Measurements from ENCODE around the gene TRIM62.

Gene TRIM62

GRCh38 chr1:33152685-33153432 is 29.0 kb downstream of the TRIM62 start:
- no peaks in the 10 kb centered on the region for H3K36me3 ChIP-seq (ENCODE audit: control insufficient read depth in 1 of 2, insufficient read depth in 2 of 2, low read length in 2 of 2)
- H3K79me2 ChIP-seq (ENCODE audit: control insufficient read depth, insufficient read depth, low read length, poor library complexity) = no peaks in the 10 kb centered on the region
- H2BK12ac ChIP-seq (ENCODE audit: low read length) = no peak overlapping the region
- no CpG with 5 or more reads among the region's 2 CpGs for WGBS (ENCODE audit: extremely low coverage, insufficient coverage, insufficient read length)
- no peaks in the 10 kb centered on the region for H3K79me1 ChIP-seq (ENCODE audit: low read length)
- no peak overlapping the region for H4K91ac ChIP-seq (ENCODE audit: low read depth, low read length)
- H3K27me3 ChIP-seq (ENCODE audit: insufficient read depth, low read length) = no peaks in the 10 kb centered on the region
- no peaks in the 10 kb centered on the region for H3K9me3 ChIP-seq (ENCODE audit: insufficient read depth, low read depth, low read length)
- H3K23ac ChIP-seq (ENCODE audit: low read length) = no peak overlapping the region
- H3K4me2 ChIP-seq (ENCODE audit: low read length) = no peak overlapping the region
- no peak overlapping the region for H3K4ac ChIP-seq (ENCODE audit: low read depth, low read length)
- H4K8ac ChIP-seq (ENCODE audit: low read depth, low read length) = no peak overlapping the region
- no peak overlapping the region for H2AK5ac ChIP-seq (ENCODE audit: low read length)
- H3K4me1 ChIP-seq (ENCODE audit: control insufficient read depth in 1 of 2, insufficient read depth in 2 of 2, low read length in 2 of 2) = peaks cover 18 to 25% of the 10 kb centered on the region in 2 experiments
- no peak for DNase-seq
- H2BK5ac ChIP-seq (ENCODE audit: low read depth, low read length, poor library complexity) = no peak overlapping the region
- no peak overlapping the region for H3K18ac ChIP-seq (ENCODE audit: low read length)
- H3K27ac ChIP-seq (ENCODE audit: low read depth, low read length) = no peak overlapping the region
- H3K9ac ChIP-seq (ENCODE audit: low read length) = no peak overlapping the region
- no peak overlapping the region for H2BK120ac ChIP-seq (ENCODE audit: insufficient read depth, low read length, poor library complexity)
- no peak overlapping the region for H3K14ac ChIP-seq (ENCODE audit: low read length)
- no peak overlapping the region for H4K12ac ChIP-seq (ENCODE audit: low read depth, low read length)
- H2AFZ ChIP-seq (ENCODE audit: insufficient read depth, low read length, poor library complexity) = no peak overlapping the region
- no peak overlapping the region for H3K4me3 ChIP-seq (ENCODE audit: low read depth, low read length)

- no peak overlapping the region for H4K91ac ChIP-seq (ENCODE audit: low read depth, low read length)
- H3K18ac ChIP-seq (ENCODE audit: low read length) = no peak overlapping the region
- H3K4me1 ChIP-seq (ENCODE audit: control insufficient read depth in 1 of 2, insufficient read depth in 2 of 2, low read length in 2 of 2) = peaks cover 18 to 25% of the 10 kb centered on the region in 2 experiments
- no peak overlapping the region for H4K12ac ChIP-seq (ENCODE audit: low read depth, low read length)
- H2AFZ ChIP-seq (ENCODE audit: insufficient read depth, low read length, poor library complexity) = no peak overlapping the region
- H3K79me1 ChIP-seq (ENCODE audit: low read length) = no peaks in the 10 kb centered on the region
- peaks cover 8 to 11% of the 10 kb centered on the region in 2 experiments for H3K36me3 ChIP-seq (ENCODE audit: control insufficient read depth in 1 of 2, insufficient read depth in 2 of 2, low read length in 2 of 2)
- H3K4ac ChIP-seq (ENCODE audit: low read depth, low read length) = no peak overlapping the region
- H3K9me3 ChIP-seq (ENCODE audit: insufficient read depth, low read depth, low read length) = no peaks in the 10 kb centered on the region
- no peak overlapping the region for H2BK5ac ChIP-seq (ENCODE audit: low read depth, low read length, poor library complexity)
- H3K23ac ChIP-seq (ENCODE audit: low read length) = no peak overlapping the region
- H3K9ac ChIP-seq (ENCODE audit: low read length) = no peak overlapping the region
- H2AK5ac ChIP-seq (ENCODE audit: low read length) = no peak overlapping the region
- WGBS (ENCODE audit: extremely low coverage, insufficient coverage, insufficient read length) = no CpG with 5 or more reads among the region's 7 CpGs
- H2BK12ac ChIP-seq (ENCODE audit: low read length) = peak overlapping the region; percentile 4
- no peak overlapping the region for H2BK120ac ChIP-seq (ENCODE audit: insufficient read depth, low read length, poor library complexity)
- H3K4me2 ChIP-seq (ENCODE audit: low read length) = no peak overlapping the region
- no peak overlapping the region for H3K4me3 ChIP-seq (ENCODE audit: low read depth, low read length)
- DNase-seq = no peak
- no peak overlapping the region for H3K14ac ChIP-seq (ENCODE audit: low read length)
- H4K8ac ChIP-seq (ENCODE audit: low read depth, low read length) = no peak overlapping the region
- no peak overlapping the region for H3K27ac ChIP-seq (ENCODE audit: low read depth, low read length)
- H3K27me3 ChIP-seq (ENCODE audit: insufficient read depth, low read length) = no peaks in the 10 kb centered on the region
- H3K79me2 ChIP-seq (ENCODE audit: control insufficient read depth, insufficient read depth, low read length, poor library complexity) = no peaks in the 10 kb centered on the region
These were observed 30.7 kb downstream of the TRIM62 start for GRCh38 chr1:33151116-33151515.

- no peak overlapping the region for H3K14ac ChIP-seq (ENCODE audit: low read length)
- no peak overlapping the region for H4K12ac ChIP-seq (ENCODE audit: low read depth, low read length)
- no peak overlapping the region for H3K4me3 ChIP-seq (ENCODE audit: low read depth, low read length)
- peaks cover 18 to 25% of the 10 kb centered on the region in 2 experiments for H3K4me1 ChIP-seq (ENCODE audit: control insufficient read depth in 1 of 2, insufficient read depth in 2 of 2, low read length in 2 of 2)
- peaks cover 8 to 11% of the 10 kb centered on the region in 2 experiments for H3K36me3 ChIP-seq (ENCODE audit: control insufficient read depth in 1 of 2, insufficient read depth in 2 of 2, low read length in 2 of 2)
- no peak overlapping the region for H2BK12ac ChIP-seq (ENCODE audit: low read length)
- no peak overlapping the region for H3K27ac ChIP-seq (ENCODE audit: low read depth, low read length)
- no peaks in the 10 kb centered on the region for H3K9me3 ChIP-seq (ENCODE audit: insufficient read depth, low read depth, low read length)
- WGBS (ENCODE audit: extremely low coverage, insufficient coverage, insufficient read length) = no CpG with 5 or more reads among the region's 4 CpGs
- H4K8ac ChIP-seq (ENCODE audit: low read depth, low read length) = no peak overlapping the region
- H2AFZ ChIP-seq (ENCODE audit: insufficient read depth, low read length, poor library complexity) = no peak overlapping the region
- no peaks in the 10 kb centered on the region for H3K27me3 ChIP-seq (ENCODE audit: insufficient read depth, low read length)
- H3K4ac ChIP-seq (ENCODE audit: low read depth, low read length) = no peak overlapping the region
- no peak overlapping the region for H2BK120ac ChIP-seq (ENCODE audit: insufficient read depth, low read length, poor library complexity)
- no peak for DNase-seq
- H4K91ac ChIP-seq (ENCODE audit: low read depth, low read length) = no peak overlapping the region
- no peak overlapping the region for H3K4me2 ChIP-seq (ENCODE audit: low read length)
- no peak overlapping the region for H2BK5ac ChIP-seq (ENCODE audit: low read depth, low read length, poor library complexity)
- H3K23ac ChIP-seq (ENCODE audit: low read length) = no peak overlapping the region
- no peak overlapping the region for H2AK5ac ChIP-seq (ENCODE audit: low read length)
- no peaks in the 10 kb centered on the region for H3K79me2 ChIP-seq (ENCODE audit: control insufficient read depth, insufficient read depth, low read length, poor library complexity)
- no peak overlapping the region for H3K18ac ChIP-seq (ENCODE audit: low read length)
- H3K79me1 ChIP-seq (ENCODE audit: low read length) = no peaks in the 10 kb centered on the region
- no peak overlapping the region for H3K9ac ChIP-seq (ENCODE audit: low read length)
These were observed 31.3 kb downstream of the TRIM62 start for GRCh38 chr1:33150522-33150921.

GRCh38 chr1:33149453-33150190 is 32.2 kb downstream of the TRIM62 start:
- no peak overlapping the region for H3K4me3 ChIP-seq (ENCODE audit: low read depth, low read length)

More at GRCh38 chr1:33149453-33150190, 32.2 kb downstream of the TRIM62 start:
- no peaks in the 10 kb centered on the region for H3K79me2 ChIP-seq (ENCODE audit: control insufficient read depth, insufficient read depth, low read length, poor library complexity)
- H3K18ac ChIP-seq (ENCODE audit: low read length) = no peak overlapping the region
- WGBS (ENCODE audit: extremely low coverage, insufficient coverage, insufficient read length) = no CpG with 5 or more reads among the region's 7 CpGs
- H4K91ac ChIP-seq (ENCODE audit: low read depth, low read length) = no peak overlapping the region
- H3K23ac ChIP-seq (ENCODE audit: low read length) = peak overlapping the region; percentile 48
- no peak overlapping the region for H4K8ac ChIP-seq (ENCODE audit: low read depth, low read length)
- no peak overlapping the region for H2AK5ac ChIP-seq (ENCODE audit: low read length)
- no peak overlapping the region for H4K12ac ChIP-seq (ENCODE audit: low read depth, low read length)
- no peaks in the 10 kb centered on the region for H3K9me3 ChIP-seq (ENCODE audit: insufficient read depth, low read depth, low read length)
- no peak overlapping the region for H2BK120ac ChIP-seq (ENCODE audit: insufficient read depth, low read length, poor library complexity)
- H3K27ac ChIP-seq (ENCODE audit: low read depth, low read length) = no peak overlapping the region
- H3K27me3 ChIP-seq (ENCODE audit: insufficient read depth, low read length) = no peaks in the 10 kb centered on the region
- H3K79me1 ChIP-seq (ENCODE audit: low read length) = no peaks in the 10 kb centered on the region
- peaks cover 18 to 25% of the 10 kb centered on the region in 2 experiments for H3K4me1 ChIP-seq (ENCODE audit: control insufficient read depth in 1 of 2, insufficient read depth in 2 of 2, low read length in 2 of 2)
- H2AFZ ChIP-seq (ENCODE audit: insufficient read depth, low read length, poor library complexity) = no peak overlapping the region
- DNase-seq = peak; percentile 75 to 84
- peaks cover 8 to 11% of the 10 kb centered on the region in 2 experiments for H3K36me3 ChIP-seq (ENCODE audit: control insufficient read depth in 1 of 2, insufficient read depth in 2 of 2, low read length in 2 of 2)
- no peak overlapping the region for H2BK5ac ChIP-seq (ENCODE audit: low read depth, low read length, poor library complexity)
- no peak overlapping the region for H3K9ac ChIP-seq (ENCODE audit: low read length)
- no peak overlapping the region for H3K14ac ChIP-seq (ENCODE audit: low read length)
- H3K4me2 ChIP-seq (ENCODE audit: low read length) = no peak overlapping the region
- no peak overlapping the region for H3K4ac ChIP-seq (ENCODE audit: low read depth, low read length)
- H2BK12ac ChIP-seq (ENCODE audit: low read length) = no peak overlapping the region

Measured in trophoblast cell (in vitro differentiated cells and primary cell).